Measurements from ENCODE around the gene C15orf62.

The C15orf62 gene

GRCh38 chr15:40764629-40765103 is 5.1 kb upstream of the C15orf62 start:
- Mint-ChIP-seq H3K9me3 (no peaks in the 10 kb centered on the region), H3K27ac (peak overlapping the region; percentile 92 to 93), H3K4me1 (ENCODE audit: low read depth in 2 of 2) (peaks cover 22 to 41% of the 10 kb centered on the region in 2 donors), H3K36me3 (ENCODE audit: insufficient read depth) (peaks cover 15% of the 10 kb centered on the region), H3K4me3 (peak overlapping the region; percentile 78 to 87), H3K27me3 (no peaks in the 10 kb centered on the region)
- DNase-seq (no peak), ATAC-seq (replicated peaks) (no peak)

GRCh38 chr15:40766194-40766815 is 3.5 kb upstream of the C15orf62 start:
- DNase-seq (no peak), ATAC-seq (replicated peaks) (no peak)
- peak overlapping the region in 1 of 2 donors; percentile 87 for H3K4me3 Mint-ChIP-seq
- H3K36me3 Mint-ChIP-seq (ENCODE audit: insufficient read depth) = peaks cover 16% of the 10 kb centered on the region
- H3K27me3 Mint-ChIP-seq = no peaks in the 10 kb centered on the region
- peaks cover 28 to 47% of the 10 kb centered on the region in 2 donors for H3K4me1 Mint-ChIP-seq (ENCODE audit: low read depth in 2 of 2)
- no peaks in the 10 kb centered on the region for H3K9me3 Mint-ChIP-seq
- H3K27ac Mint-ChIP-seq = peak overlapping the region; percentile 92 to 93

- peaks cover 21% of the 10 kb centered on the region for H3K36me3 Mint-ChIP-seq (ENCODE audit: insufficient read depth)
- no peak overlapping the region for H3K27ac Mint-ChIP-seq
- no peak overlapping the region for H3K4me3 Mint-ChIP-seq
- no peaks in the 10 kb centered on the region for H3K27me3 Mint-ChIP-seq
- no peak for ATAC-seq (replicated peaks)
- no peak for DNase-seq
- peaks cover 28 to 47% of the 10 kb centered on the region in 2 donors for H3K4me1 Mint-ChIP-seq (ENCODE audit: low read depth in 2 of 2)
- H3K9me3 Mint-ChIP-seq = no peaks in the 10 kb centered on the region
Observed at GRCh38 chr15:40766906-40767837, 2.6 kb upstream of the C15orf62 start.

GRCh38 chr15:40767838-40768500 is 1.8 kb upstream of the C15orf62 start:
- Mint-ChIP-seq H3K27ac (peak overlapping the region in 1 of 2 donors; percentile 91), H3K4me1 (ENCODE audit: low read depth in 2 of 2) (peaks cover 28 to 47% of the 10 kb centered on the region in 2 donors), H3K36me3 (ENCODE audit: insufficient read depth) (peaks cover 18% of the 10 kb centered on the region)

GRCh38 chr15:40768521-40769273 is 1.1 kb upstream of the C15orf62 start:
- Mint-ChIP-seq H3K36me3 (ENCODE audit: insufficient read depth) (peaks cover 15% of the 10 kb centered on the region), H3K4me3 (peak overlapping the region; percentile 47 to 74), H3K9me3 (no peaks in the 10 kb centered on the region), H3K27me3 (no peaks in the 10 kb centered on the region), H3K4me1 (ENCODE audit: low read depth in 2 of 2) (peaks cover 28 to 44% of the 10 kb centered on the region in 2 donors), H3K27ac (peak overlapping the region; percentile 84 to 91)
- no peak for DNase-seq
- no peak for ATAC-seq (replicated peaks)

More at GRCh38 chr15:40767838-40768500, 1.8 kb upstream of the C15orf62 start:
- Mint-ChIP-seq H3K4me3 (peak overlapping the region in 1 of 2 donors; percentile 47), H3K27me3 (no peaks in the 10 kb centered on the region), H3K9me3 (no peaks in the 10 kb centered on the region)
- DNase-seq = no peak
- ATAC-seq (replicated peaks) = no peak

- Mint-ChIP-seq H3K27ac (peak overlapping the region; percentile 84 to 91), H3K36me3 (ENCODE audit: insufficient read depth) (peaks cover 23% of the 10 kb centered on the region), H3K27me3 (no peaks in the 10 kb centered on the region), H3K9me3 (no peaks in the 10 kb centered on the region), H3K4me1 (ENCODE audit: low read depth in 2 of 2) (peaks cover 24 to 34% of the 10 kb centered on the region in 2 donors), H3K4me3 (peak overlapping the region; percentile 60 to 74)
- DNase-seq (no peak), ATAC-seq (replicated peaks) (no peak)
Observed at GRCh38 chr15:40770147-40770721, 454 bp downstream of the C15orf62 start.

- DNase-seq (no peak), ATAC-seq (replicated peaks) (no peak)
- H3K4me3 Mint-ChIP-seq = no peak overlapping the region
- no peaks in the 10 kb centered on the region for H3K27me3 Mint-ChIP-seq
- peaks cover 29% of the 10 kb centered on the region for H3K36me3 Mint-ChIP-seq (ENCODE audit: insufficient read depth)
- H3K27ac Mint-ChIP-seq = no peak overlapping the region
- H3K9me3 Mint-ChIP-seq = no peaks in the 10 kb centered on the region
- peaks cover 15 to 24% of the 10 kb centered on the region in 2 donors for H3K4me1 Mint-ChIP-seq (ENCODE audit: low read depth in 2 of 2)
Observed at GRCh38 chr15:40771242-40771641, 1.5 kb downstream of the C15orf62 start.

GRCh38 chr15:40772014-40772413 is 2.2 kb downstream of the C15orf62 start:
- Mint-ChIP-seq H3K4me1 (ENCODE audit: low read depth in 2 of 2) (peaks cover 23 to 28% of the 10 kb centered on the region in 2 donors), H3K27me3 (no peaks in the 10 kb centered on the region), H3K4me3 (no peak overlapping the region), H3K27ac (no peak overlapping the region), H3K9me3 (no peaks in the 10 kb centered on the region), H3K36me3 (ENCODE audit: insufficient read depth) (peaks cover 35% of the 10 kb centered on the region)
- DNase-seq (no peak), ATAC-seq (replicated peaks) (no peak)

- peaks cover 25 to 27% of the 10 kb centered on the region in 2 donors for H3K4me1 Mint-ChIP-seq (ENCODE audit: low read depth in 2 of 2)
- H3K9me3 Mint-ChIP-seq = no peaks in the 10 kb centered on the region
- DNase-seq = no peak
- peaks cover 40% of the 10 kb centered on the region for H3K36me3 Mint-ChIP-seq (ENCODE audit: insufficient read depth)
- ATAC-seq (replicated peaks) = no peak
- no peak overlapping the region for H3K27ac Mint-ChIP-seq
- no peak overlapping the region for H3K4me3 Mint-ChIP-seq
- no peaks in the 10 kb centered on the region for H3K27me3 Mint-ChIP-seq
Observed at GRCh38 chr15:40773496-40773895, 3.7 kb downstream of the C15orf62 start.

- Mint-ChIP-seq H3K9me3 (no peaks in the 10 kb centered on the region), H3K27me3 (no peaks in the 10 kb centered on the region)
Observed at GRCh38 chr15:40773902-40774301, 4.1 kb downstream of the C15orf62 start.

GRCh38 chr15:40775007-40775406 is 5.2 kb downstream of the C15orf62 start:
- no peak for ATAC-seq (replicated peaks)
- peaks cover 34% of the 10 kb centered on the region for H3K36me3 Mint-ChIP-seq (ENCODE audit: insufficient read depth)
- H3K27me3 Mint-ChIP-seq = no peaks in the 10 kb centered on the region
- DNase-seq = no peak
- H3K4me3 Mint-ChIP-seq = no peak overlapping the region
- peaks cover 10 to 19% of the 10 kb centered on the region in 2 donors for H3K4me1 Mint-ChIP-seq (ENCODE audit: low read depth in 2 of 2)
- H3K9me3 Mint-ChIP-seq = no peaks in the 10 kb centered on the region
- H3K27ac Mint-ChIP-seq = no peak overlapping the region

More at GRCh38 chr15:40773902-40774301, 4.1 kb downstream of the C15orf62 start:
- DNase-seq (no peak), ATAC-seq (replicated peaks) (no peak)
- no peak overlapping the region for H3K27ac Mint-ChIP-seq
- no peak overlapping the region for H3K4me3 Mint-ChIP-seq
- peaks cover 21 to 23% of the 10 kb centered on the region in 2 donors for H3K4me1 Mint-ChIP-seq (ENCODE audit: low read depth in 2 of 2)
- peaks cover 40% of the 10 kb centered on the region for H3K36me3 Mint-ChIP-seq (ENCODE audit: insufficient read depth)

- H3K27ac Mint-ChIP-seq = peak overlapping the region; percentile 69 to 80
- DNase-seq (no peak), ATAC-seq (replicated peaks) (no peak)
- H3K4me3 Mint-ChIP-seq = no peak overlapping the region
- H3K27me3 Mint-ChIP-seq = no peaks in the 10 kb centered on the region
- H3K4me1 Mint-ChIP-seq (ENCODE audit: low read depth in 2 of 2) = peaks cover 8 to 16% of the 10 kb centered on the region in 2 donors
- H3K36me3 Mint-ChIP-seq (ENCODE audit: insufficient read depth) = peaks cover 34% of the 10 kb centered on the region
- H3K9me3 Mint-ChIP-seq = no peaks in the 10 kb centered on the region
Observed at GRCh38 chr15:40775740-40776536, 6.2 kb downstream of the C15orf62 start.

Data from effector memory CD8-positive, alpha-beta T cell (primary cell).